GM23338 (cell line): Measurements from ENCODE around the gene CATSPER3.

ENCODE experiments used
- EZH2 ChIP-seq: fragments of 200-600 bp; sonication (generic); IDR thresholded peaks from one replicate; pipeline ENCODE4 v1.8.0; 2017; ENCODE audit warnings: antibody characterized with exemption, mild to moderate bottlenecking, low read depth; ENCODE audit not compliant: unreplicated experiment
- TF ChIP-seq, protein P1 (sequence below), 2 experiments: fragments of 200-600 bp in 1 of 2; sonication (generic) in 1 of 2; conservative IDR thresholded peaks; 2 replicates each; pipeline versions ENCODE4 v1.5.1 to v1.6.1; 2016 to 2017; ENCODE audit warnings: antibody characterized with exemption in 2 of 2, low read depth in 2 of 2, mild to moderate bottlenecking in 2 of 2, moderate library complexity in 1 of 2

GRCh38 chr5:134920848-134921575 is 46.7 kb upstream of the CATSPER3 start:
- TF ChIP-seq EZH2, result no peak
- TF ChIP-seq, protein P1, sequence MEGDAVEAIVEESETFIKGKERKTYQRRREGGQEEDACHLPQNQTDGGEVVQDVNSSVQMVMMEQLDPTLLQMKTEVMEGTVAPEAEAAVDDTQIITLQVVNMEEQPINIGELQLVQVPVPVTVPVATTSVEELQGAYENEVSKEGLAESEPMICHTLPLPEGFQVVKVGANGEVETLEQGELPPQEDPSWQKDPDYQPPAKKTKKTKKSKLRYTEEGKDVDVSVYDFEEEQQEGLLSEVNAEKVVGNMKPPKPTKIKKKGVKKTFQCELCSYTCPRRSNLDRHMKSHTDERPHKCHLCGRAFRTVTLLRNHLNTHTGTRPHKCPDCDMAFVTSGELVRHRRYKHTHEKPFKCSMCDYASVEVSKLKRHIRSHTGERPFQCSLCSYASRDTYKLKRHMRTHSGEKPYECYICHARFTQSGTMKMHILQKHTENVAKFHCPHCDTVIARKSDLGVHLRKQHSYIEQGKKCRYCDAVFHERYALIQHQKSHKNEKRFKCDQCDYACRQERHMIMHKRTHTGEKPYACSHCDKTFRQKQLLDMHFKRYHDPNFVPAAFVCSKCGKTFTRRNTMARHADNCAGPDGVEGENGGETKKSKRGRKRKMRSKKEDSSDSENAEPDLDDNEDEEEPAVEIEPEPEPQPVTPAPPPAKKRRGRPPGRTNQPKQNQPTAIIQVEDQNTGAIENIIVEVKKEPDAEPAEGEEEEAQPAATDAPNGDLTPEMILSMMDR (conservative IDR thresholded peaks at IDR 0.05; ENCODE audit: low read depth in 2 of 2), result no peak
